ENCODE results near the gene MACROD1. TPM values are rescaled to one million over a fixed set of nuclear protein-coding genes. Genes with fewer than 3 reads are reported as not detected.

Gene MACROD1
- total and polyA plus RNA-seq, 9 of the 15 experiments (the other 6 are each of a cell fraction or from before 2014, with no cell fraction given): 1.1 to 60.0 (median 26.4) TPM

- TF ChIP-seq MYC (IDR thresholded peaks at IDR 0.05; ENCODE audit: low read depth, low read length): peak; percentile 47; the same call in 1 of the 2 replicates
- no peak for TF ChIP-seq MYC (CRISPR knock-in tag; IDR thresholded peaks at IDR 0.05; ENCODE audit: borderline replicate concordance, low read depth)
- peak in 1 of 2 experiments; percentile 30; a peak in 2 of 4 replicates for TF ChIP-seq KDM1A (IDR thresholded peaks at IDR 0.05)
- no peak for TF ChIP-seq SAFB2 (IDR thresholded peaks at IDR 0.05; ENCODE audit: borderline replicate concordance, low read depth, low read length, severe bottlenecking)
- TF ChIP-seq NFYB (IDR thresholded peaks at IDR 0.05; ENCODE audit: extremely low read depth, insufficient read length): no peak
- TF ChIP-seq ZNF316 (IDR thresholded peaks at IDR 0.05): no peak
- no peak for TF ChIP-seq ZKSCAN3 (CRISPR knock-in tag; IDR thresholded peaks at IDR 0.05)
- TF ChIP-seq, protein P1, sequence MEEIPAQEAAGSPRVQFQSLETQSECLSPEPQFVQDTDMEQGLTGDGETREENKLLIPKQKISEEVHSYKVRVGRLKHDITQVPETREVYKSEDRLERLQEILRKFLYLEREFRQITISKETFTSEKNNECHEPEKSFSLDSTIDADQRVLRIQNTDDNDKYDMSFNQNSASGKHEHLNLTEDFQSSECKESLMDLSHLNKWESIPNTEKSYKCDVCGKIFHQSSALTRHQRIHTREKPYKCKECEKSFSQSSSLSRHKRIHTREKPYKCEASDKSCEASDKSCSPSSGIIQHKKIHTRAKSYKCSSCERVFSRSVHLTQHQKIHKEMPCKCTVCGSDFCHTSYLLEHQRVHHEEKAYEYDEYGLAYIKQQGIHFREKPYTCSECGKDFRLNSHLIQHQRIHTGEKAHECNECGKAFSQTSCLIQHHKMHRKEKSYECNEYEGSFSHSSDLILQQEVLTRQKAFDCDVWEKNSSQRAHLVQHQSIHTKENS (CRISPR knock-in tag; IDR thresholded peaks at IDR 0.05): no peak
- peak; percentile 59 for TF ChIP-seq ASH1L (IDR thresholded peaks at IDR 0.05; ENCODE audit: borderline replicate concordance, low read depth, partially characterized antibody)
- TF ChIP-seq RBBP5 (IDR thresholded peaks at IDR 0.05; ENCODE audit: borderline replicate concordance, insufficient read depth, low read length, poor library complexity, severe bottlenecking): peak; percentile 90
- TF ChIP-seq SMC3 (conservative IDR thresholded peaks at IDR 0.05; ENCODE audit: insufficient read depth, low read depth, low read length): no peak; the same call in 1 of the 2 replicates
- no peak for TF ChIP-seq ARID3A (IDR thresholded peaks at IDR 0.05; ENCODE audit: borderline replicate concordance, low read depth, low read length)
- TF ChIP-seq IRF1 (CRISPR knock-in tag; IDR thresholded peaks at IDR 0.05; ENCODE audit: borderline replicate concordance): no peak
- peak; percentile 92; the same call in 1 of the 2 replicates for TF ChIP-seq GTF2E2 (tag; IDR thresholded peaks at IDR 0.05)
- peak; percentile 91 for TF ChIP-seq CXXC5 (CRISPR knock-in tag; IDR thresholded peaks at IDR 0.05)
- no peak for TF ChIP-seq SNIP1 (IDR thresholded peaks at IDR 0.05; ENCODE audit: low read depth)
- no peak for TF ChIP-seq ATF7 (IDR thresholded peaks at IDR 0.05)
- TF ChIP-seq ZEB2 (IDR thresholded peaks at IDR 0.05): no peak
- TF ChIP-seq, protein P2, sequence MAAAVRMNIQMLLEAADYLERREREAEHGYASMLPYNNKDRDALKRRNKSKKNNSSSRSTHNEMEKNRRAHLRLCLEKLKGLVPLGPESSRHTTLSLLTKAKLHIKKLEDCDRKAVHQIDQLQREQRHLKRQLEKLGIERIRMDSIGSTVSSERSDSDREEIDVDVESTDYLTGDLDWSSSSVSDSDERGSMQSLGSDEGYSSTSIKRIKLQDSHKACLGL (CRISPR knock-in tag; IDR thresholded peaks at IDR 0.05; ENCODE audit: borderline replicate concordance, poor library complexity, severe bottlenecking): no peak
- TF ChIP-seq GTF2B (IDR thresholded peaks at IDR 0.05; ENCODE audit: extremely low read depth, insufficient read length): no peak
- TF ChIP-seq RBM34 (IDR thresholded peaks at IDR 0.05; ENCODE audit: borderline replicate concordance, insufficient read depth, low read length): peak; percentile 27; the same call in 1 of the 2 replicates
- no peak for TF ChIP-seq ZSCAN29 (IDR thresholded peaks at IDR 0.05)
- peak; percentile 95 for TF ChIP-seq SUPT5H (IDR thresholded peaks at IDR 0.05)
Observed at GRCh38 chr11:63986156-63986931, 179.6 kb downstream of the MACROD1 start, which contains the start of gene OTUB1 (continued).
